HG02623 (cell line): Measurements from ENCODE around the gene CPT2.

ENCODE experiments used
- ATAC-seq: cut with Tn5 transposase; IDR thresholded peaks from one replicate; pipeline ENCODE4 v1.9.1; 2021; ENCODE audit warnings: moderate library complexity; ENCODE audit not compliant: unreplicated experiment

The CPT2 gene

GRCh38 chr1:53196485-53197290 is at the start of gene CPT2:
CPT2 (plus strand) TSS chr1:53196824; CDS start chr1:53196944, 120 bp downstream.
- peak; percentile 98 for ATAC-seq

DNA sequence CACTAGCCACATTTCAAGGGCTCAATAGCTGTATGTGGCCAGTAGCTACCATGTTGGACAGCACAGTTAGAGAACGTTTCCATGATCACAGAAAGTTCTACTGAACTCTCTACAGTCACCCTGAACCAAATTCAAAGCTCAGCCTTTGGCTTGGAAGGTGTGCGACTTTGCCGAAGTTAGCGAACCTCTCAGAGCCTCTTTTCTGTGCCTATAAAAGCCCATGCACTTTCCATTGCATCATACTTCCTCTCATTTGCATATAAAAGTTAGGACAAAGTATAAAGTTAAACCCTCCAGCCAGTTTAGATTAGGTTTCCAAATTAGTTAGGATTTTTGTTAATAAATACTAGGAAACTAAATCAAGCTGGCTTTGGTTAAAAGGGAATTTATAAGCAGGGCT is 49.5 kb upstream of the CPT2 start:
- no peak for ATAC-seq

- no peak for ATAC-seq
Observed at GRCh38 chr1:53148123-53148522, 48.5 kb upstream of the CPT2 start.

DNA sequence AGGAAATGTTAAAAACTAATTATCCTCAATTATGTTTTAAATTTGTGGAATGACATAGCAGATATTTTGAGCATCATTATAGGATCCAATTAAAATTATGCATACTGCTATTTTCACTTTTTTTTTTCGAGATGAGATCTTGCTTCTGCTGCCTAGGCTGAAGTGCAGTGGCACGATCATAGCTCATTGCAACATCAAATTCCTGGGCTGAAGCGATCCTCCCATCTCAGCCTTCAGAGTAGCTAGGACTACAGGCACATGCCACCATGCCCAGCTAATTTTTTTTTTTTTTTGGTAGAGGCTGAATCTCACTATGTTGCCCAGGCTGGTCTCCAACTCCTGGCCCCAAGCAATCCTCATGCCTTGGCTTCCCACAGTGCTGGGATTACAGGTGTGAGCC is 42.9 kb upstream of the CPT2 start:
- no peak for ATAC-seq

- ATAC-seq = no peak
Observed at GRCh38 chr1:53154859-53155438, 41.7 kb upstream of the CPT2 start.

DNA sequence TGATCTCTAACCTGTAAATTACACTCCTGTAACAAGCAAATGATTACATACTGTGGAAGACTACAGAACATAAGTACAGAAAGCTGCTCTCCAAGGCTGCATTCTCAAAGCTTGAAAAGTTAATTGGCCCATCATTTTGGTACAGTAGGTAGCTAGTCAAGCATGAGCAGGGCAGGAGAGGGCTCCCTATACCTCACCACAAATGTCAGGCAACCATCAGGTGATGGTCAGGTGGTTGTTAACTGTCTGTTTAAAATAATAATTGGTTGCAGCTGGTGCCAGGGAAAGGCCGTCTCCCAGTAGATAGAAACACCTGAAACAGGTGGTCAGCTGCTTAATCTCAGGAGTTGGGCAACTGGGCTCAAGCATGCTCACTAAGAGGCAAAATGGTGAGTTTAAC is 41.1 kb upstream of the CPT2 start:
- ATAC-seq = no peak

DNA sequence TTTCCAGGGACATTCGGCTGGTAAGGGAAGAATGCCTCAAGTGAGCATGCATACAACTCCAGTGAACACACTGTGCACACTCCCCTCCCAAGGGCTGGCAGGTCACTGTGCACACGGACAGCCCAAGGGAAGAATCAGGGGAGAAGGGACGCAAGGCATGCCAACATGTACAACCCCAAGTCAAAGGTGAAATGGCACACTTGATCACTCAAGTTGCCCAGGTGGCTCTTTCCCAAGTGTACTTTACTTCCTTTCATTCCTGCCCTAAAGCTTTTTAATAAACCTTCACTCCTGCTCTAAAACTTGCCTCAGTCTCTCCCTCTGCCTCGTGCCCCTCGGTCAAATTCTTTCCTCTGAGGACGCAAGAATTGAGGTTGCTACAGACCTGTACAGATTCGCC is 40.7 kb upstream of the CPT2 start:
- no peak for ATAC-seq

GRCh38 chr1:53156783-53157182 is 39.8 kb upstream of the CPT2 start:
- ATAC-seq = no peak

- ATAC-seq = no peak
Observed at GRCh38 chr1:53158900-53159299, 37.7 kb upstream of the CPT2 start.

DNA sequence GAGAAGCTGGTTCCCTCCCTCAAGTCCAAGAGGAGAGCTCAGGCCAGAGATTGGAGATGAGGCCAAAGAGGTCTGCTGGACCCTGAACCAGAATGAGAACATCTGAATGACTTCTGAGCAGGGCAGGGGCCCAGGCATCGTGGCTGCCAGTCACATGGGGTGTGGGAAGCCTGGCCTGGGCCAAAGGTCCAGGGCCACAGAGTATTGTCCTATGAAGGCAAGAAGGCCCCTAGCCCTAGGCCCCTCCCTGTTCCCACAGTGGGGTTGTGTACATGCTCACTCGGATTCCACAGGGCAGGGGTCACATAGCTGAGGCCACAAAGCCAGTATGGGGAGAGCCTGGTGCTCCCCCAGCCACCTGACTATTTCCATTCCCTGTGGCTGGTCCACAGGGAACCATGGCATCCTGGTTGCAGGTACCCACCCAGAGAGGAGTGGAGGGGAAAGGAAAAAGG is 35.7 kb upstream of the CPT2 start:
- no peak for ATAC-seq

DNA sequence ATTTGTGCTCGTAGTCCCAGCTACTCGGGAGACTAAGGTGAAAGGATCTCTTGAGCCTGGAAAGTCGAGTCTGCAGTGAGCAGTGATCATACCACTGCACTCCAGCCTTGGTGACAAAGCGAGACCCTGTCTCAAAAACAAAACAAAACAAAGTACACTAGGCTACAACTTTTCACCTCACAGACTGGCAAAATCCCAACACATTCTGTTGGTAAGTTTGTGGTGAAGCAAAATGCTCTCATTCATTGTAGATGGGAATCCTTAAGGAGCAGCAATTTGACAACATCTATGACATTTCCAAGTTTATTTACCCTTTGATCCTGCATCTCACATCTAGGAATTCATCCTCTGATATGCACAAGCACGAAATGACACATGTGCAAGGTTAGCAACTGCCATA is 34.0 kb upstream of the CPT2 start:
- no peak for ATAC-seq

DNA sequence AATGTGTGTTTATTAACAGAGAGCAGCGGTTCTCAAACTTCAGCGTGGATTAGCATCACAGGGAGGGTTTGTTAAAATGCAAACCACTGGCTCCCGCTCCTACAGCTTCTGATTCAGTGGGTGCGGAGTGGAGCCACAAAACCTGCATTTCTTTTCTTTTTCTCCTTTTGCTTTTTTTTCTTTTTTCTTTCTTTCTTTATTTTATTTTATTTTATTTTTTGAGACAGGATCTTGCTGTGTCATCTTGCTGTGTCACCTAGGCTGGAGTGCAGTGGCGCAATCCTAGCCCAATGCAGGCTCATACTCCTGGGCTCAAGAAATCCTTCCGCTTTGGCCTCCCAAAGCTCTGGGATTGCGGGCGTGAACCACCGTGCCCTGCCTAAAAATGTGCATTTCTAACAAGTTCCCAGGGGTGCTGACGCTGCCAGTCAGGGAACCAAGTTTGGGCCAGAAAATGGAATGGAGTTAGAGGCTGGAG is 33.3 kb upstream of the CPT2 start:
- no peak for ATAC-seq

DNA sequence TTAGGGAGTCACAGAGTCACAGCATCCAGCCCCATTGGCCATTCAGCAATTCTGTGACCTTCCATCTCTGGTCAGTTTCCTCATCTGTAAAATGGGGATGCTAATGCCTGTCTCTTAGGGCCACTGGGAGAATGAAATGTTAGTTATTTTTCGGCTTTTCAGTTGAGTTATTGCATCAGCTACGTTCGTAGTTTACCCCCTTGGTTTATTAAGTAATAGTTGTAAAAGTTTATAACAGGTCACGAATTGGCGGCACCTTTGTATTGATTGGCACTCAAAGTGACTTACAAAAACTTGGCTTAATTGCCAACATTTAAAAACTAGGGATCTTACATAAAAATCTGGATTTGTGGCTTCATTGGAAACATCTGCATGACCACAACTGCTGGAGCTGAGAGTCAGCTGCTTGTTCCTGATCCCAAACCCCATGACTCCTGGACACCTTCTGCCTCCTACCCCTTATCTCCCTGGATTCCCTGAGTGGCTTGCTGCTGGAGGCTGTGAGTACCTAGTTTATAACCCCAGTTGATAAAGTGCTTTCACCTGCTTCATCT is 31.1 kb upstream of the CPT2 start:
- ATAC-seq = no peak

DNA sequence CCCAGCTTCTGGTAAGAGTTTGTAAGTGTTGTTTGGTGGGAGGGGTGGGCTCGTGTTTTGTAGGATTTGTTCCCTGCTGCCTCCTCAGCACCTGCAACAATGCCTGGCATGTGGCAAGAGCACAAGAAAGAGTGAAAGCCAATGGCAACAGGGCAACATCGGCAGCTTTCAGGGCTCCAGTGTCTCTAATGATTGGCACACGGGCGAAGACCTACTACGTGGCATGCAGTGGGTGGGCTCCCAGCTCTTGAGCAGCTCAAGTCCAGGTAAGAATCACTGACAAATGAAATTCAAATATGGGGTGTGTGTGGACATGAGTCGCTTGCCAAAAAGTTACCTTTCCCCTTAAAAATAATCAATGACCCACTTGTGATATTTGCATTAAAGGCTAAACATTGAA is 30.3 kb upstream of the CPT2 start:
- no peak for ATAC-seq

GRCh38 chr1:53166912-53167311 is 29.7 kb upstream of the CPT2 start:
- no peak for ATAC-seq

GRCh38 chr1:53172426-53173128 is 24.0 kb upstream of the CPT2 start:
- no peak for ATAC-seq

- ATAC-seq = no peak
Observed at GRCh38 chr1:53174971-53175913, 21.4 kb upstream of the CPT2 start.

DNA sequence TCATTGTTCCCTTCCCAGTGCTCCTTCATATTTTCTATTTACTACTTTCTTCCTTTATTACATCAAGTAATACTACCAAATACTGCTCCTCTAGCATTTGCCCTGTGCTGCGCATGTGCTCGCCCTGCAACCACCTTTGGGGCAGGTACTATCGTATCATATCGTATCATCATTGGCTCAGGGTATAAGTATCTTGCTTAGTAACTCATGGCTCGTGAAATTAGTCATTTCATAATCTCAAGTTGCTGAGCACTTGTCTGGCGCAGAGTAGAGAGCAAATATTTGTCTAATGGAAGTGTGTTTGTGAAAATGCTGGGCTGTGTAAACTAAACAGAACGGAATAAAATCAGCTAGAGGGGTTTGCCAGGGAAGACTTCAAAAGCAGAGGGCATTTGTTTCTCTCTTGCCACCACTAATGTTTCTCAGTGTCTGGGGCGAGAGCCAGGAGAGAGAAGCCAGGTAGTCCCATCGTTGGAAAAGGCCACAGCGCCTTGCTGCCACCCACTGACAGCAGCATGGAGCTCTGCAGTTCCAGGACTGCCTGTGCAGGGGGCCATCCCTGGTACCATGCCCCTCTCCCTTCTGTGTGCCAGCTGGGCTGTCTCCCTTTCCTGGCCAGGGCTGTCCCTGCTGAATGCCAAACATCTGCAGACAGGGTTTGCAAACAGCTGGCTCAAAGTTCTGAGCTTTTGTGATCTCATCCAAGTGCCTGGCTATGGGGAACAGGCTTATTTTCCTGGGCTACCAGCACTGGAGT is 20.0 kb upstream of the CPT2 start:
- ATAC-seq = no peak

DNA sequence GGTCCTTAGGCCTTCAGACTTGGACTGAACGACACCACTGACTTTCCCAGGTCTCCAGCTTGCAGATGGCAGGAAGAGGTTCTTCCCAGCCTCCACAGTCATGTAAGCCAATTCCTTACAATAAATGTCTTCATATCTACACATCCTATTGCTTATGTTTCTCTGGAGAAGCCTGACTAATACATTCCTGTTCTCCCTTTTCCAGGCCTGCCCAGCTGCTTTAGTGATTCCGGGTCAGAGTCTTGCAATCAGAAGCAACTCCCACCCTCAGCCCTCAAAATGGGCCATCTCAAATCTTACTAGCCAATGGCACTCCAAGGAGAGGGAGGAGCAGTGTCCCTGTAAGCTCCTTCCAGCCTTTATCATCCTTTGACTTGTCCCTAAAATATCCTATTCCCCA is 16.4 kb upstream of the CPT2 start:
- no peak for ATAC-seq

DNA sequence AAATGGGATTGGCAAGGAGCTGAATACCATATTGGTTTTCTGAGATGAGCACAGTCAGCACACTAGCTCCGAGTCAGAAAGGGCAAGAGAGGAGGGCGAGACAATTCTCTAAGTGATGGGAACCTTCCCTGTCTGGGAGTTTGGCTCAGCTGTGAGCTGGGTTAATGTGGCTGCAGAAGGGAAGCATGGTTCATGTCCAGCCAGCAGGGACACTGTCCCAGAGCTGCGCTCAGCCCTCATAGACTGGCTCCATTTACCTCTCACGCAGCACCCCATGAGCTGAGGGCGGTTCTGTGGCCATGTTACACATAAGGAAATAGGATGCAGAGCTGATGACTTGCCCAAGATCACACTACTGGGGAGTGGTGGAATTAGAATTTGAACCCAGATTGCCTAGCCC is 15.7 kb upstream of the CPT2 start:
- ATAC-seq = no peak
